ENCODE results near the gene GIT2. TPM values are rescaled to one million over a fixed set of nuclear protein-coding genes. Genes with fewer than 3 reads are reported as not detected.

Gene GIT2
- total and polyA plus RNA-seq, 2 of the 13 experiments (the other 11 are each of a cell fraction or from before 2014, with no cell fraction given), result 18.4 to 19.8 TPM

- TF ChIP-seq JDP2 (CRISPR knock-in tag; IDR thresholded peaks at IDR 0.05; ENCODE audit: borderline replicate concordance) (no peak), HOXA3 (CRISPR knock-in tag; IDR thresholded peaks at IDR 0.05) (peak; percentile 57; the same call in 1 of the 2 replicates), ATRX (CRISPR knock-in tag; IDR thresholded peaks at IDR 0.05; ENCODE audit: borderline replicate concordance) (no peak), PITX1 (CRISPR knock-in tag; IDR thresholded peaks at IDR 0.05) (peak; percentile 90), KDM1A (CRISPR knock-in tag; IDR thresholded peaks at IDR 0.05) (no peak), STAT6 (CRISPR knock-in tag; IDR thresholded peaks at IDR 0.05; ENCODE audit: borderline replicate concordance) (0 out of 2 replicates have a peak, but pooled peaks have one; percentile 40), ZNF30 (CRISPR knock-in tag; IDR thresholded peaks at IDR 0.05) (no peak), ZNF766 (CRISPR knock-in tag; IDR thresholded peaks at IDR 0.05; ENCODE audit: borderline replicate concordance) (no peak), ZNF432 (CRISPR knock-in tag; IDR thresholded peaks at IDR 0.05; ENCODE audit: borderline replicate concordance) (no peak), NR2F1 (CRISPR knock-in tag; IDR thresholded peaks at IDR 0.05) (peak; percentile 67 to 73; a peak in 3 of 4 replicates), KLF11 (CRISPR knock-in tag; IDR thresholded peaks at IDR 0.05) (no peak), HES4 (CRISPR knock-in tag; IDR thresholded peaks at IDR 0.05; ENCODE audit: borderline replicate concordance) (no peak), PCBP1 (IDR thresholded peaks at IDR 0.05; ENCODE audit: borderline replicate concordance, low read depth, low read length) (no peak), ZNF777 (CRISPR knock-in tag; IDR thresholded peaks at IDR 0.05) (no peak), EEA1 (CRISPR knock-in tag; IDR thresholded peaks at IDR 0.05; ENCODE audit: borderline replicate concordance) (no peak), RFXANK (CRISPR knock-in tag; IDR thresholded peaks at IDR 0.05) (no peak), FOXK2 (IDR thresholded peaks at IDR 0.05) (no peak), MAZ (IDR thresholded peaks at IDR 0.05; ENCODE audit: borderline replicate concordance, low read depth, low read length) (no peak), MAZ (CRISPR knock-in tag; IDR thresholded peaks at IDR 0.05; ENCODE audit: low read depth) (no peak), LBX2 (CRISPR knock-in tag; IDR thresholded peaks at IDR 0.05; ENCODE audit: borderline replicate concordance) (no peak), TARDBP (CRISPR knock-in tag; IDR thresholded peaks at IDR 0.05) (no peak), HNRNPUL1 (IDR thresholded peaks at IDR 0.05; ENCODE audit: low read depth, low read length) (no peak), ETV5 (CRISPR knock-in tag; IDR thresholded peaks at IDR 0.05; ENCODE audit: borderline replicate concordance) (no peak), ARID5B (CRISPR knock-in tag; IDR thresholded peaks at IDR 0.05) (peak; percentile 83)
These were observed 14.9 kb upstream of the GIT2 start (continued) for GRCh38 chr12:110010853-110011723.

Data from HepG2 (cell line).